ENCODE results near the gene GPR78.
A peak's percentile ranks its signal among the peaks of the same experiment; 100 is the strongest.

The GPR78 gene

DNA sequence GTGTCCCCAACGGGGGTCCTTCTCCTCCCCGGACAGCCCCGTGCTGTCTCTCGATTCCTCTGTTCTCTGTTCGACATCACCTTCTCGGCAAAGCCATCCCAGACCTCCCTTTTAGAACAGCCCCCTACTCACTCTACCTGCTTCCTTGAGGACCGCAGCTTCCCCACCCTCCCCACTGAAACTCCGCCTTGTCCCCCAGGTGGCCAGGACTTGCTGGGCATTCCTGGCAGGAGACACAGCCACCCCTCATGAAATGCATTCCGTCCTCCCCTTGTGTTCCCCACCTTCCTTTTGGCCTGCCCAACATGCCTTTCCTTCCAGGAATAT, 34.8 kb upstream of the GPR78 start:
- in situ Hi-C loops (cut with MboI; ENCODE audit: low sequenced_read_pairs, unreplicated experiment): no loop called here
- TF ChIP-seq, protein P1, sequence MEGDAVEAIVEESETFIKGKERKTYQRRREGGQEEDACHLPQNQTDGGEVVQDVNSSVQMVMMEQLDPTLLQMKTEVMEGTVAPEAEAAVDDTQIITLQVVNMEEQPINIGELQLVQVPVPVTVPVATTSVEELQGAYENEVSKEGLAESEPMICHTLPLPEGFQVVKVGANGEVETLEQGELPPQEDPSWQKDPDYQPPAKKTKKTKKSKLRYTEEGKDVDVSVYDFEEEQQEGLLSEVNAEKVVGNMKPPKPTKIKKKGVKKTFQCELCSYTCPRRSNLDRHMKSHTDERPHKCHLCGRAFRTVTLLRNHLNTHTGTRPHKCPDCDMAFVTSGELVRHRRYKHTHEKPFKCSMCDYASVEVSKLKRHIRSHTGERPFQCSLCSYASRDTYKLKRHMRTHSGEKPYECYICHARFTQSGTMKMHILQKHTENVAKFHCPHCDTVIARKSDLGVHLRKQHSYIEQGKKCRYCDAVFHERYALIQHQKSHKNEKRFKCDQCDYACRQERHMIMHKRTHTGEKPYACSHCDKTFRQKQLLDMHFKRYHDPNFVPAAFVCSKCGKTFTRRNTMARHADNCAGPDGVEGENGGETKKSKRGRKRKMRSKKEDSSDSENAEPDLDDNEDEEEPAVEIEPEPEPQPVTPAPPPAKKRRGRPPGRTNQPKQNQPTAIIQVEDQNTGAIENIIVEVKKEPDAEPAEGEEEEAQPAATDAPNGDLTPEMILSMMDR (IDR thresholded peaks at IDR 0.05; ENCODE audit: borderline replicate concordance, control extremely low read depth, extremely low read depth, insufficient read depth, missing control alignments): no peak
- no peak for DNase-seq (ENCODE audit: low spot score)

GRCh38 chr4:8546766-8547107, 33.5 kb upstream of the GPR78 start:
- TF ChIP-seq, protein P1 (IDR thresholded peaks at IDR 0.05; ENCODE audit: borderline replicate concordance, control extremely low read depth, extremely low read depth, insufficient read depth, missing control alignments): no peak
- in situ Hi-C loops (cut with MboI; ENCODE audit: low sequenced_read_pairs, unreplicated experiment): no loop called here

GRCh38 chr4:8547108-8547911, 32.9 kb upstream of the GPR78 start:
- DNase-seq (ENCODE audit: low spot score): peak; percentile 76
- TF ChIP-seq, protein P1 (IDR thresholded peaks at IDR 0.05; ENCODE audit: borderline replicate concordance, control extremely low read depth, extremely low read depth, insufficient read depth, missing control alignments): peak; percentile 36
- in situ Hi-C loops (cut with MboI; ENCODE audit: low sequenced_read_pairs, unreplicated experiment): no loop called here

More at GRCh38 chr4:8546766-8547107, 33.5 kb upstream of the GPR78 start:
- no peak for DNase-seq (ENCODE audit: low spot score)

DNA sequence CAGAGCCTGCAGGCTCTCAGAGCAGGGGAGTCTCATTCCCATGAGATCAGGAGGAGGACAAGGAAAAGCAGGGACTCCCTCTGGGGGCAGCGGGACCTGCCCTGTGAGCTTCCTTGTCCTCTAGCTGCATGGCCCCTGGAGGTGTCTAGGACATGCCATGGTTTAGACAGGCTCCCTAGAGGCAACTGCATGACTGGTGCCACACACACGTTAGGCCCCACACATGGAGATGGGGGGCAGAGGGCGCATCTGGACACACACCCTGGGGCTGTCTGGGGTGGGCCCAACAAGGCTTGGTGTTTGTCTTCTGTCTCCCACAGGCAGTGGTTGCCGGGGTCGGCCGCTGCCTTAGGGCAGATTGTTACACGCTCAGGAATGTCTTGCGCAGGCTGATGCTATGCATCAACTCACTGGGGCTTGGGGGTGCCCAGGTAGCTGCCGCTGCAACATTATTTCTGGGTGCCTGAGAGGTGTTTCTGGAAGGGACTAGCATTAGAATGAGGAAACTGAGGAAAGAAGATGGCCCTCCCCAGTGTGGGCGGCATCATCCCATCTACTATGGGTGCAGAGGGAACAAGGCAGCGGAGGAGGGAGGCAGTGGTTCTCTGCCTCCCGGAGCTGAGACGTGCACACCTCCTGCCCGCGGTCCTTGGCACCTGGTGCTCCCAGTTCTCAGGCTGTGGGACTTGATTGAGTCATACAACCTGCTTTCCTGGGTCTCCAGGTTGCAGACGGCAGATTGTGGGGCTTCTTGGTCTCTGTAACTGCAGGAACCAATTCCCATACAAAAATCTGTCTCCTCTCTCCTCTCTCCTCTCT, 32.1 kb upstream of the GPR78 start:
- no peak for DNase-seq (ENCODE audit: low spot score)
- in situ Hi-C loops (cut with MboI; ENCODE audit: low sequenced_read_pairs, unreplicated experiment): no loop called here
- TF ChIP-seq, protein P1 (IDR thresholded peaks at IDR 0.05; ENCODE audit: borderline replicate concordance, control extremely low read depth, extremely low read depth, insufficient read depth, missing control alignments): no peak

DNA sequence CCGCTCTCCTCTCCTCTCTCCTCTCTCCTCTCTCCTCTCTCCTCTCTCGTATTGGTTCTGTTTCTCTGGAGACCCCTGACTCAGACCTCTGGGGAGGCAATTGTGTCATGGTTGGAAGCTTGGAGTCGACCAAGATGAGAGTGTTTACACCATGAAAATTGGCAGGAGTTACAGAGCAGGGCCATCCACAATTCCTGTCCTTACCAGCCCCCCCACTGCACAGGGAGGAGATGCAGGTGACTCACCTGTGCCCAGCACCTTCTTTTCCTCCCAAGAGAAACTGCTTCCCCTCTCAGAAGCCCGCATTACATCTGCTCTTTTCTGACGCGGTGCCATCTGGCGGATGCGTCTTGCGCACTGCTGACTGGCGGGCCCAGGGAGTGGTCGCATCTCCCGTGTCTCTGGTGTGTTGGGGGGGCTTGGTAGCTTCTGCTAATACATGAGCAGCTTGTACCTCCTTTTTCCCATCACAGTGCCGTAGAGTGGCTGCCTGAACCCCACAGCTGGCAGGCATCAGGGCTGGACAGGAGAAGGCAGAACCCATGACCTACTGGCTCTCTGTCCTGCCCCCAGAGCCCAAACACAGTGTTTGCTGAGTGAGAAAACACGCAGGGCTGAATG, 31.4 kb upstream of the GPR78 start:
- DNase-seq (ENCODE audit: low spot score): no peak
- TF ChIP-seq, protein P1 (IDR thresholded peaks at IDR 0.05; ENCODE audit: borderline replicate concordance, control extremely low read depth, extremely low read depth, insufficient read depth, missing control alignments): no peak
- in situ Hi-C loops (cut with MboI; ENCODE audit: low sequenced_read_pairs, unreplicated experiment): no loop called here

GRCh38 chr4:8549352-8549931, 30.8 kb upstream of the GPR78 start:
- TF ChIP-seq, protein P1 (IDR thresholded peaks at IDR 0.05; ENCODE audit: borderline replicate concordance, control extremely low read depth, extremely low read depth, insufficient read depth, missing control alignments): no peak
- no peak for DNase-seq (ENCODE audit: low spot score)
- in situ Hi-C loops (cut with MboI; ENCODE audit: low sequenced_read_pairs, unreplicated experiment): no loop called here
